ENCODE results near the gene LHX1.

The LHX1 gene

DNA sequence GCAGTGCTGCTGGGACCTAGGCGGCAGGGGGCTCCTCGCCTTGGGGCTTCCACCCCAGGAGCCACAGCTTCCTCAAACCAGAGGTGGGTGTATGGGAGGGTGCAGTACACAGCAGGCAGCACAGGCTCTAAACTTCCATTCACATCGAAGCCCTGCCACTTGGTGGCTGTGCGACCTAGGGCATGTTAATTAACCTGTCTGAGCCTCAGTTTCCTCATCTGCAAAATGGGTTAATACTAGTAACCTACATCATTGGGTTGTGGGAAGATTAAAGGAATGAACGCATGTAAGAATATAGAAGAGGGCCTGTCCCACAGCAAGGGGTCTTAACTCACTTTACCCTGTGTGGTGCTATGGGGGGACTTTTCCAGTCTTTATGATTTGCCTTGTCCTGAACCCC is 26.8 kb upstream of the LHX1 start:
- TF ChIP-seq, protein P1, sequence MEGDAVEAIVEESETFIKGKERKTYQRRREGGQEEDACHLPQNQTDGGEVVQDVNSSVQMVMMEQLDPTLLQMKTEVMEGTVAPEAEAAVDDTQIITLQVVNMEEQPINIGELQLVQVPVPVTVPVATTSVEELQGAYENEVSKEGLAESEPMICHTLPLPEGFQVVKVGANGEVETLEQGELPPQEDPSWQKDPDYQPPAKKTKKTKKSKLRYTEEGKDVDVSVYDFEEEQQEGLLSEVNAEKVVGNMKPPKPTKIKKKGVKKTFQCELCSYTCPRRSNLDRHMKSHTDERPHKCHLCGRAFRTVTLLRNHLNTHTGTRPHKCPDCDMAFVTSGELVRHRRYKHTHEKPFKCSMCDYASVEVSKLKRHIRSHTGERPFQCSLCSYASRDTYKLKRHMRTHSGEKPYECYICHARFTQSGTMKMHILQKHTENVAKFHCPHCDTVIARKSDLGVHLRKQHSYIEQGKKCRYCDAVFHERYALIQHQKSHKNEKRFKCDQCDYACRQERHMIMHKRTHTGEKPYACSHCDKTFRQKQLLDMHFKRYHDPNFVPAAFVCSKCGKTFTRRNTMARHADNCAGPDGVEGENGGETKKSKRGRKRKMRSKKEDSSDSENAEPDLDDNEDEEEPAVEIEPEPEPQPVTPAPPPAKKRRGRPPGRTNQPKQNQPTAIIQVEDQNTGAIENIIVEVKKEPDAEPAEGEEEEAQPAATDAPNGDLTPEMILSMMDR (IDR thresholded peaks at IDR 0.05; ENCODE audit: low read depth, low read length, missing control alignments), result no peak
- Histone ChIP-seq H3K27ac (no peak overlapping the region), H3K36me3 (replicated peaks) (no peaks in the 10 kb centered on the region), H3K4me3 (ENCODE audit: low read depth, low read length) (no peak overlapping the region), H3K27me3 (replicated peaks) (peaks cover 3% of the 10 kb centered on the region)
- no peak for DNase-seq
- in situ Hi-C loops (cut with HindIII; ENCODE audit: low pct_ligation_motif_present, low sequenced_read_pairs), result no loop called here

DNA sequence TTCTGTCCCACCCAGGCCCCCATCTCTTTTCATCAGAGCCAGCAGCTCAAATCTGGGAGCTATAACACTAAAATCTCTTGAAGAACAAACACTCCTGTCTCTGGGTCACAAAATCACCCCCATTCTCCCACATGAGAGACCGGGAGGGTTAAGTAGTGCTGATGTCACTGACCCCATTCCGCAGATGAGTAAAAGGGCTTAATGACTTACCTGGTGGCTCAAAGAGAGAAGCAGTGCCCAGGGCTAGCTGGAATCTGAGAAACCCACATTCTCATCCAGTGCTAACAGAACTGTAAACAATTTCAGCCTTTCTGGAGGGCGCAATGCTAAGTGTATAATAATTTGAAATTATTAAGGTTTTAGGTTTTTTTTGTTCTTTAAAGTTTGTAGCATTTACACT is 26.3 kb upstream of the LHX1 start:
- TF ChIP-seq, protein P1 (IDR thresholded peaks at IDR 0.05; ENCODE audit: low read depth, low read length, missing control alignments), result no peak
- in situ Hi-C loops (cut with HindIII; ENCODE audit: low pct_ligation_motif_present, low sequenced_read_pairs), result no loop called here

GRCh38 chr17:36913132-36913531 is 24.1 kb upstream of the LHX1 start:
- in situ Hi-C loops (cut with HindIII; ENCODE audit: low pct_ligation_motif_present, low sequenced_read_pairs), result no loop called here
- no peak overlapping the region for H3K4me3 ChIP-seq (ENCODE audit: low read depth, low read length)
- H3K36me3 ChIP-seq (replicated peaks), result no peaks in the 10 kb centered on the region
- DNase-seq, result no peak
- no peak overlapping the region for H3K27ac ChIP-seq
- TF ChIP-seq, protein P1 (IDR thresholded peaks at IDR 0.05; ENCODE audit: low read depth, low read length, missing control alignments), result no peak
- peaks cover 3% of the 10 kb centered on the region for H3K27me3 ChIP-seq (replicated peaks)

More for the DNA sequence above, 26.3 kb upstream of the LHX1 start:
- DNase-seq, result no peak
- peaks cover 3% of the 10 kb centered on the region for H3K27me3 ChIP-seq (replicated peaks)
- no peaks in the 10 kb centered on the region for H3K36me3 ChIP-seq (replicated peaks)
- no peak overlapping the region for H3K27ac ChIP-seq
- no peak overlapping the region for H3K4me3 ChIP-seq (ENCODE audit: low read depth, low read length)

- H3K27ac ChIP-seq, result no peak overlapping the region
- H3K36me3 ChIP-seq (replicated peaks), result no peaks in the 10 kb centered on the region
- no peak for DNase-seq
- no peaks in the 10 kb centered on the region for H3K27me3 ChIP-seq (replicated peaks)
- in situ Hi-C loops (cut with HindIII; ENCODE audit: low pct_ligation_motif_present, low sequenced_read_pairs), result no loop called here
- TF ChIP-seq, protein P1 (IDR thresholded peaks at IDR 0.05; ENCODE audit: low read depth, low read length, missing control alignments), result no peak
- H3K4me3 ChIP-seq (ENCODE audit: low read depth, low read length), result no peak overlapping the region
These were observed 19.0 kb upstream of the LHX1 start for GRCh38 chr17:36918211-36918691.

DNA sequence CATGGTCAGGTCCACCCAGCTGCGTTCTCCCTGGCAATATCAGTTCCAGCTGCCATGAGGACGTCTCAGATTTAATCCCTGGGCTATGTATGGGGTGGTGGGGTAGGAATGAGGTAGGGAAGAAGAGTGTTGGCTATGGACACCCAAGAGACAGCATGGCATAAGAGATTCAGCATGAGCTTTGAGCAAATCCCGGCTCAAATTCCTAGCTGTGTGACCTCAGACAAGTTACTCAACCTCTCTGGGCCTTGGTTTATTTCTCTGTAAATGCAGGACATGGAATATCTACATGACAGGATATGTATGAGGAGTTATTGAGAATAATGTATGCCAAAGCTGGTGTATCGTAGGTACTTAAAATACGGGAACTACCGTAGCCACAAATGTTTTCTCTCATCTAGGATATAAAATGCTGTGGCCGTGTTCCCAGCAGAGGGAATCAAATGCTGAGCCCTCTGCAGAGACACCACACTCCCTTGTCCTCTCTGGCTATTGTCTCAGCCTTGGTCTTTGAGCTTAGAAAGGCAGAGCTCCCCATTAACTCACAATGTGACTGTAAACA is 17.8 kb upstream of the LHX1 start:
- Histone ChIP-seq H3K36me3 (replicated peaks) (no peaks in the 10 kb centered on the region), H3K27me3 (replicated peaks) (no peaks in the 10 kb centered on the region), H3K27ac (no peak overlapping the region), H3K4me3 (ENCODE audit: low read depth, low read length) (no peak overlapping the region)
- DNase-seq, result no peak
- TF ChIP-seq, protein P1 (IDR thresholded peaks at IDR 0.05; ENCODE audit: low read depth, low read length, missing control alignments), result no peak
- in situ Hi-C loops (cut with HindIII; ENCODE audit: low pct_ligation_motif_present, low sequenced_read_pairs), result no loop called here
